GM21786 (cell line): ENCODE measurements around the gene NEUROD2.

Experiments
- ATAC-seq: cut with Tn5 transposase; IDR thresholded peaks from one replicate; pipeline ENCODE4 v1.9.1; 2021; ENCODE audit not compliant: unreplicated experiment

NEUROD2 gene

DNA sequence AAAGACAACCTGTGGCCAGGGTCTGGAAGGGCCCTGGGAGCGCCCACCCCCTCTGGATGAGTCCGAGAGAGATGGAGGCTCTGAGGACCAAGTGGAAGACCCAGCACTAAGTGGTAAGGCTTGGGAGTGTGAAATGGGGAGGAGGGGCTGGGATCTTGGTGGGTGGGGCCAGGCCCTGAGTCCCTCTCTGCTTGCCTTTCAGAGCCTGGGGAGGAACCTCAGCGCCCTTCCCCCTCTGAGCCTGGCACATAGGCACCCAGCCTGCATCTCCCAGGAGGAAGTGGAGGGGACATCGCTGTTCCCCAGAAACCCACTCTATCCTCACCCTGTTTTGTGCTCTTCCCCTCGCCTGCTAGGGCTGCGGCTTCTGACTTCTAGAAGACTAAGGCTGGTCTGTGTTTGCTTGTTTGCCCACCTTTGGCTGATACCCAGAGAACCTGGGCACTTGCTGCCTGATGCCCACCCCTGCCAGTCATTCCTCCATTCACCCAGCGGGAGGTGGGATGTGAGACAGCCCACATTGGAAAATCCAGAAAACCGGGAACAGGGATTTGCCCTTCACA, 28.0 kb upstream of the NEUROD2 start:
- no peak for ATAC-seq

DNA sequence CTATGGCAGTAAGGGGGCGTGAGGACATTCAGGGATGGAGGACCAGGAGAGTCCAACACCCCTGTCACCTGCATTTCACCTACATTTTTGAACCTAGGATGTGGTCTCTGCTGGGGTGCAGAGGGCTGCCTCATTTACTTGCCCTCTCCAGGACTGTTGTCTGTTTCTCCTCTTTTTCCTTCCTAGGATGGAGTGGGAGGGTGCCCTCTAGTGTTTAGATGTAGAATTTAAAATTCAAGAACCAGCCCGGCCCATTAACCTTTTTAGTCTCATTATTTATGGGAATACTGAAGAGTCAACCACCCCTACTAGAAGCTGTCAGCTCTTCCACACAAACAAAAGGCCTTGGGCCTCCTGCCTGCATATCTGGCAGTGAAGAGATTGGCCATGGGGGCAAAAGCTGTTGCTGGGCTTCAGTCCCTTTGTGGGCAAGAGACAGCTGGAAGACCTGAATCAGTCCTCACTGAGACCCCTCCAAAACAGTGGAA, 26.7 kb upstream of the NEUROD2 start:
- ATAC-seq = no peak

DNA sequence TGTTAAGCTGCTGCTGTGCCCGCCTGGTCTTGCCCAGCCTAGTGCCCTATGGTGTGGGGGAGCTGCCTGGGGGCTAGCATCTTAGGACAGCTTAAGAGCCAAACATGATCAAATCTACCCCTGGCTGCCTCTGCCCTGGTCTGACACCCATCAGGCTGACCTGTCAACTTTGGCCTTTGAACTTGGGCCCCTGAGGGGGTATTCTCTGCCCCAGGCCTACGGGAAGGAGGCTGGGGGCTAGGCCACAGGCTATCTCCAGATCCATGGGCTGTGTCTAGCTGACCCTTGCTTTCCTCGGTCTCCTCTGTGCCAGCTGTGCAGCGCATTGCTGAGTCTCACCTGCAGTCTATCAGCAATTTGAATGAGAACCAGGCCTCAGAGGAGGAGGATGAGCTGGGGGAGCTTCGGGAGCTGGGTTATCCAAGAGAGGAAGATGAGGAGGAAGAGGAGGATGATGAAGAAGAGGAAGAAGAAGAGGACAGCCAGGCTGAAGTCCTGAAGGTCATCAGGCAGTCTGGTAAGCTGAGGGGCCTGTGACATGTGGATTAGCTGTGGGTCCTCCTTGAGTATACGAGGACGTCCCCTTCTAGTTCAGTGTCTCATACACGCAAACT, 26.0 kb upstream of the NEUROD2 start:
- ATAC-seq = no peak

DNA sequence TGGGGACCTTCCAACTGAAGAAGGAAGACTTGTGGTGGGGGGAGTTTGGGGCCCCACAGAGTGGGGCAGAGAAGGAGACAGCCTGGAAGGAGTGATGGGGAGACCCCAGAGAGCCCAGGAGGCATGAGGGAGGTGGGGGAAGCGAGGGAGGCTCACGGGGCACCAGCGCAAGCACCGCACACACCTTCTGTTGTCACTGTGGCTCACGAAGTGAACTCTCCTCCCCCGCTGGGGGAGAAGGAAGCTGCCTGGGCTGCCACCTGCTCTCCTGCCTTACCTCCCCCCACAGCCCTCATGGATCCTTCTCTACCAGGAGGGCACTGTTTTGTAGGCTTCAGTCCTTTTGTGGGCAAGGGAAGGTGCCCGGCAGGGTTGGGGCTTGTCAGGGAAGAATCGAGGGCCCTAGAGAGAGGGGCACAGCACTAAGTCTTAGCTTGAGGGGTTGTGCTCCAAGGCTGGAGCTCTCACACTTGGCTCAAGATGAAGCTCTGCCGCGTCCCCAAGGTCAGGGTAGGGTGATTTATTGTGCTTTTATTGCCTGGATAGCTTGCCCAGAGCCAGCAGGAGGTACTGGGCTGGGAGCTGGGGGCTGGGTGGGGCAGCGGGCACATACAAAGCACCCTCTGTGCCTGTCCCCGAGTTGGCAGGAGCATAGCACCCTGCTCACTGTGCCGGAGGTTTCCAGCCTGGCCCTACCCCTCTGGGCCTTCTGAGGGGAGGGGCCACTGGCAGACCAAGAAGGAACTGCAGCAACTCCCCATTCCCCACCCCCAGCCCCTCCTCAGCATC, 24.6 kb upstream of the NEUROD2 start:
- no peak for ATAC-seq

DNA sequence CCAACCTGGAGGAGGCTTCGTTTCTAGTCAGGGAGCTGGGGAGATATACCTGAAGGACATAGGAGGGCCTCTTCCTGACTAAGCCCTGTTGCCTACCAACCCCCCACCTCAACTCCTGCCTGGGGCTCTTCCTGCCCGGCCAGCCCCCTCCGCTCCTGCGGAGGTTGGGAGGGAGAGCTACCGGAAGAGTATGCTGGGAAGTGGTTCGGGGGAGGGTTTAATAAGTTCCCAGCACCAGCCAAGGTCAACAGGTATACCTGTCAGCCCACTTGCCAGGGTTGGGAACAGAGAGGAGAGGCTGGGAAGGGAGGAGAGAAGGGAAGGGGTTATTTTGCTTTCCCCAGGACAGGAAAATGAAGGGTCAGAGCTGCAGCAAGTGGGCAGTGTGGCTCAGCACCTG, 23.7 kb upstream of the NEUROD2 start:
- no peak for ATAC-seq

DNA sequence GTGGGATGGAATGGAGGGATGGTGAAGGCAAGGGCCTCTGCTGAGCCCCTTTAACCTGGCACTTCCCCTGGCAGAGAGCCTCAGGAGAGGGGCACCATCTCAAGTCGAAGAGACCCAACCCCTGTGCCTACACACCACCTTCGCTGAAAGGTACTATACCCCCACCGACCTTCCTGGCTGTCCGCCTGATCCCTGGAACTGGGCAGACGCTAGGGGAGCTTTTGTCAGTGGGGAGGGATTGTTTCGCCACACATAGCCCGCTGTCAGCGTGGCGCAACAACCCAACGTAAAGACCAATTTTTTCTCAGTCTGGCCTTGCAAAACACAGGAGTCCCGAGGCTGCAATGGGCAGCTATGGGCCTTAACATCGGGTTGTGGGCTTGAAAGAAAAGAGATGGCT, 22.2 kb upstream of the NEUROD2 start:
- no peak for ATAC-seq

DNA sequence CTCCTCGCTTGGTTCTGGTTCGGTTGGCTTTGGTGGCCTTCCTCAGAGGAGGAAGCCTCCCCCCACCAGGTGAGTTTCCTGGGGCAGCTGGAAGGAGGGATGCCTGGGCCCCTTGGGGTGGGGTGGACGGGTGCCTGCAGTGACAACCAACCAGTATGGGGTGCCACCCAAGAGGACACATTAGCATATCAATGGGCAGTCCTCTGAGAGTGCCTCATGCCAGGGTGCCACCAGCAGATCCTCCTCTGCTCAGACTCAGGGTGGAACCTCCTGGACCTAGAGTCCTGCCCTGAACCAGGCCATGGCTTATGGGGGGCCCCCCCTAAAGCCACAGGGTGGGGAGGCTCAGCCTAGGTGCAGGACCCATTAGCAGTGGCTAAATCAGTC, 21.8 kb upstream of the NEUROD2 start:
- no peak for ATAC-seq

DNA sequence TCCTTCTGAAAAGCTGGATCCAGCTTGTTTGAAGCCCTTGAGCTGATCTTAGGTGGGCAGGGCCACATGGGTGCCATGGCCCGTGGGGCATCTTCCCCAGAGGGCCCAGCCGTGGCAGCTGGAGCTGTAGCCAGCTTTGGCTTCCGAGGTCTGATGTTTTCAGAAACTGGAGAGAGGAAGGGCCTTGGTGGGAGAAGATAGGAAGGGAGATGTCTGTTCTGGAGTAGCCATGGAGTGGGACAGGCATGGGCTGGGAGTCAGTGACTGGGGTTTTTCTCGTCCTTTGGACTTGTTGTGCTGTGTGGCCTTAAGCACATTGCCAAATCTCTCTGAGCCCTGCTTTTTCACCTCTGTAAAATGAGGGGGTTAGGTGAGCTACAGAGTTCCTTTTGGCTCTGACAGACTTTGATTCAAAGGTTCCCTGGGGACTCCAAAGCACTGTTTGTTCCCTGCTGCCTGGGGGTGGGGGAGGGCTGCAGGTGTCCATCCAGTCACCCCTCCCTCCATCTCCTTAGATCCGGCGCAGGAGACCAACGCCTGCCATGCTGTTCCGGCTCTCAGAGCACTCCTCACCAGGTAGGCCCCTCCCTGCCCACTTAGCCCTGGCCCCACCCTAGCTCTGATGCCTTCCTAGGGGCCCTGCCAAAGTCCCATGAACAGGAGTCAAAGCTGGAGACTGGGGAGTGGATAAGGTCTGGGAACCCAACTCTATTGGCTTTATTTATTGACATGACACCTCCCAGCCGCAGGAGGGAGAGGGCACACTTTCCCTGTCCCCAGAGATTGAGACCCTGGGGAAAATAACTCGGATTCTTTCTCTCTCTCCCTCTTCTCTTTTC, 21.2 kb upstream of the NEUROD2 start:
- ATAC-seq = no peak

DNA sequence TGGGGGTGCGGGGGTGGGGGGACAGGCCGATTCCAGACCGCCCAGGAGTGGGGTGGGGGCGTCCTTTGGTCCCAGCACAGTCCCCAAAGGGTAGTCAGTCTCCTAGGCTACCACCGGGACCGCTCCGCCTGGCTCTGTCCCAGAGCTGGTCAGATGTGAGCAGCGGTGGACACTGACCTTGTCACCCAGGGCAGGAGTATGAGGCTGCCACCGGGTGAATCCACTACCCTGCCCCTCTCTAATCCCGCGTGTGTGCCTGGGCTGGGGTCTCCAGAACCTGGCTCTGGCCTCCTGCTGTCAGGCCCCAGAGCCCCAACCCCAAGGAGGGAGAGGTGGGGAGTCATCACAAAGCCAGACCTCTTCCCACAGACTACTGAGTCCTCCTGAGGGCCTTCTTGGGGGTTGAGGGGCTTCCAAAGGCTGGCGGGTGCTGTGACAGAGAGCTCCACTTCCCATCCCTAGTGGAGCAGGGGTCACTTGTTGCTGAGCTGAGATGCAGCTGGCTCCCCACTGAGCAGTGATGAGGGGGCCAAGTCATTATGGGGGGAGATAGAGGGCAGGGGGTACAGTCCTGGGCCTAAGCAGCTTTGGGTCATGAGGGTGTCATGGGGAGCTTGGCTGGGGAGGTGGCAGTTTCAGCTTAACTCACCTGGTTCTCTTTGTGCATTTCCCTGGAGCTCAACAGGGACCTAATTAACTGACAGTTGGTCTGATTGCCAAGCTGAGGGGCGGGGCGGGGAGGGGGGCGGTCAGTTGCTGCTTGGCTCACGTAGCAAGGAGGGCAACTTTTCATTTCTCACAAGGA, 20.2 kb upstream of the NEUROD2 start:
- no peak for ATAC-seq

DNA sequence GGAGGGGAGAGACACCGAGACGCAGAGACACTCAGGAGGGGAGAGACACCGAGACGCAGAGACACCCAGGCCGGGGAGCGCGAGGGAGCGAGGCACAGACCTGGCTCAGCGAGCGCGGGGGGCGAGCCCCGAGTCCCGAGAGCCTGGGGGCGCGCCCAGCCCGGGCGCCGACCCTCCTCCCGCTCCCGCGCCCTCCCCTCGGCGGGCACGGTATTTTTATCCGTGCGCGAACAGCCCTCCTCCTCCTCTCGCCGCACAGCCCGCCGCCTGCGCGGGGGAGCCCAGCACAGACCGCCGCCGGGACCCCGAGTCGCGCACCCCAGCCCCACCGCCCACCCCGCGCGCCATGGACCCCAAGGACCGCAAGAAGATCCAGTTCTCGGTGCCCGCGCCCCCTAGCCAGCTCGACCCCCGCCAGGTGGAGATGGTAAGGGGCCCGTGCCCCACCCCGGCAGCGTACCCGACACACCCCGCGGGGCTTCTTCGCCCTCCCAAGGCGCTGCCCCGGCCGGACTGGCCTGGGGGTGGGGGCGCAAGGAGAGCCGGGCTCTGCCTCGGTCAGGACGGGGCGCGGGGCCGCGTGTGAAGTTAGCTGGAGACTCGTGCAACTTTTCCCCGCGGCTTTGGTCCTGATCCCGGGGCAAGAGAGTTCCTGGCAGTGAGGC, 19.5 kb upstream of the NEUROD2 start:
- ATAC-seq = no peak

DNA sequence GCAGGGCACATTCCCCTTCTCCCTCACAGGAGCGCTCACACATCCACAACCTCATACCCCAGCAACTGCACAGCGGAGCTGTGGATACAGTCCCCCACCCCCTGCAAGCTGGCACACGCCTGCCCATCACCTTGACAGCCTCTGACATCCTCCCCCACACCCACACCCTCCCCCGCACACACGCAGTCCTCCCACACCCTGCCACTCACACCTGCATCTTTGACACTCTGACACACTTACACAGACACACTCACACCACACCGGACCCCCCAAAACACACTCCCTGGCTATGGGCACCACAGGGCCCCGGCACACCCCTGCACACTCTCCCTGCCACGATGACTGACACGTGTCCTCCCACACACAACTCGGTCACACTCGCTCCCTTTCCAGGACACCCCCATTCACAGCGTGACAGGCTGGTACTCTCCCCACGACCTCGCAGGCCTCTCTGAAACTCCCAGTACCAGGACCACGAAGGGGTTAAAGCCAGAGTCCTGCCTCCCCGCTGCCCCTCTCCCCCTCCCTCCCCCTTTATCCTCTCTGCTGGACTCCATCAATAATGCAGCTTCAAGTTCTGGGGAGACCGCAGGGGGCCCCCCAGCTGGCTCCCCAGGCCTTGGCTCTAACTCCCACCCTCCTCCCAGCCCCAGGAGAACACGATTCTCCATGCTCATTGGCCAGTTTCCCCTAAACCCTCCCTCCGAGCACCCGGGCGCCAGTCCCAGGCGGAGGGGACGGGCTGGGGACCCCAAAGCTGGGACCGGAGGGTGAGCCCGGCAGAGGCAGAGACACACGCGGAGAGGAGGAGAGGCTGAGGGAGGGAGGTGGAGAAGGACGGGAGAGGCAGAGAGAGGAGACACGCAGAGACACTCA, 18.7 kb upstream of the NEUROD2 start, which contains the start of gene PPP1R1B:
Gene PPP1R1B, plus strand, starts transcription at position 782 of the 876 bp plus-strand sequence. CDS start 441 bp downstream, outside the sequence.
- ATAC-seq = no peak

DNA sequence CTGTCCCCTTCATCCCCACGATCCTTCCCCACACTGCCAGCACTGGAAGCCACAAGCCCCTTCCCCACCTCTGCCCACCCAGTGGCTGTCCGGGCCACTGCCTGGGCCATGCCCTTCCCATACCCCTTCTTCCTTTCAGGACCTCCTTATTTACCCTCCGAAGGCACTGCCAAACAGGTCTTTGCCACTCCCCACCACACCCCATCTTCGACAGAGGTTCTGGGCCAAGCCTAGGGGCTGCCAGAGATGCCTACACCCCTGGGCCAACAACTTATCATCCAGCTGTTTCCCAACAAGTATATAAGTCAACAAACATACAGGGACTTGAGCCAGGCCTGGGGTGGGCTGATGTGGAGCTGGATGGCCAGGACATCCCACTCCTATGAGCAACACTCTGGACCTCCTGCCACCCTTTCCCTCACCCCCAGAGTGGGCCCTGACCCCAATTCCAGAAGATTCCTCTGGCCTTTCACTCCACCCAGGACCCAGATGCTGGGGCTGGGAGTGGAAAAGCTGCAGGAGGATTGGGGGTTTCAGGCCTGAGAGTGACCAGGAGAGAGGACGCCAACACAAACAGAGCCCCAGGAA, 17.6 kb upstream of the NEUROD2 start:
- no peak for ATAC-seq

DNA sequence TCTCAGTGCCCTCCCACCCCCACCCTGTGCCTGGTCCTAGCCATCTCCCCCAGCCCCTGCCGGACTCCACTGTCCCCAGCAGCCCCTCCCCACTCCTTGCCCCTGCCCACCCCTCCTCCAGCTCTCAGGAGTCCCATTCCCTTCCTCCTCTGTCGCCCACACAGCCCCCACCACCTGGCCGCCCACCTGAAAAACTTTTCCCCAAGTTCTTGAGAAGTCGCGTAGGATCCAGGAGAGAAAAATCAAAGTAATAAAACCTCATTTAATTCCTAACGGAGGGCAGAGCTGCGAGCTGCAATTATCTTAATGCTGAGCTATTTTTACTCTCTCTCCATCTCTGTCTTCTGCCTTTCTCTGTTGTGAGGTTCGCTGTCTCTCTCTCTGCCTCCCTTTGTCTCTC, 16.6 kb upstream of the NEUROD2 start:
- ATAC-seq = no peak

DNA sequence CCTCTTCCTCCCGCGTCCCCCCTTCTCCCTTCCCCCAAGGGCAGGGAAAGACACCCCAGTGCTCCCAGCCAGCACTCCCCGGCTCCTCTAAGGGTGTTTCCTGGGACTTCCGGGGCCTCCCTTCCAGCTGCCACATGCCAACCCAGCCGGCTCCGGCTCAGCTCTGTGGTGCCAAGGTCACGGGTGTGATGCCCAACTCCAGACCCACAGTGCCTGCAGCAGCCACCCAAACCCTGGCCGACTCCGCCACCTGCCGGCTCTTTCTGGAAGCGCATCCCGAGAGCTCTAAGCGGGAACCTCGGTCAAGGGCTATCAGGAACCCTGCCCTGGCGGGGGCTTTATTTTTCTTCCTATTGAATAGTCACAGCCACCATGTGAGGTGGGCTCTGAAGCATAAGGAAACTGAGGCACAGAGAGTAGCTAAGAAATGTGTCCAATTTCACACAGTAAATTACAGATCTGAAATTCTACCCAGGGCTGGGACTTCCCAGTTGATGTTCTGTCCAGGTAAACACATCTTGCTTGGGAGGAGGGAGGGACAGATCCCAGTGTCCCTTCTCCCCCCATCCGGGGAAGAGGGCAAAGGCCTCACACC, 15.7 kb upstream of the NEUROD2 start:
- no peak for ATAC-seq

DNA sequence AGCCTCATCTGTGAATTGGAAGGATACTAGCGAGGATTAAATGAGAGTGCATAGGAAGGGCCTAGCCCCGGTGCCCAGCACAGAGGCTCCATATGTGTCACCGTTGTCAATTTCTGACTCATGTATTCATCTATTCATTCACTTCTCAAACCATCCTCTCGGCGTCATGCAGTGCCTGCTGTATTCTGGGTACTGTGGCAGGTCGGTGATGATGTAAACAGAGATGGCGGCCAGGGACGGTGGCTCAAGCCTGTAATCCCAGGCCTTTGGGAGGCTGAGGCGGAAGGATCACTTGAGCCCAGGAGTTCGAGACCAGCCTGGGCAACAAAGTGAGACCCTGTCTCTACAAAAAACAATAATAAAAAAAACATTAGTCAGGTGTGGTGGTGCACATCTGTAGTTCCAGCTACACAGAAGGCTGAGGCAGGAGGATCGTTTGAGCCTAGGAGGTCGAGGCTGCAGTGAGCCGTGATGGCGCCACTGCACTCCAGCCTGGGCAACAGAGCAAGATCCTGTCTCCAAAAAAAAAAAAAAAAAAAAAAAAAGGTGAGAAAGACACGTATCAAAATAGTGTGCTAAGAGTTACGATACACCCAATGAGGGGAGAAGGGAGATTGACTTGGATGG, 14.8 kb upstream of the NEUROD2 start:
- peak; percentile 7 for ATAC-seq

DNA sequence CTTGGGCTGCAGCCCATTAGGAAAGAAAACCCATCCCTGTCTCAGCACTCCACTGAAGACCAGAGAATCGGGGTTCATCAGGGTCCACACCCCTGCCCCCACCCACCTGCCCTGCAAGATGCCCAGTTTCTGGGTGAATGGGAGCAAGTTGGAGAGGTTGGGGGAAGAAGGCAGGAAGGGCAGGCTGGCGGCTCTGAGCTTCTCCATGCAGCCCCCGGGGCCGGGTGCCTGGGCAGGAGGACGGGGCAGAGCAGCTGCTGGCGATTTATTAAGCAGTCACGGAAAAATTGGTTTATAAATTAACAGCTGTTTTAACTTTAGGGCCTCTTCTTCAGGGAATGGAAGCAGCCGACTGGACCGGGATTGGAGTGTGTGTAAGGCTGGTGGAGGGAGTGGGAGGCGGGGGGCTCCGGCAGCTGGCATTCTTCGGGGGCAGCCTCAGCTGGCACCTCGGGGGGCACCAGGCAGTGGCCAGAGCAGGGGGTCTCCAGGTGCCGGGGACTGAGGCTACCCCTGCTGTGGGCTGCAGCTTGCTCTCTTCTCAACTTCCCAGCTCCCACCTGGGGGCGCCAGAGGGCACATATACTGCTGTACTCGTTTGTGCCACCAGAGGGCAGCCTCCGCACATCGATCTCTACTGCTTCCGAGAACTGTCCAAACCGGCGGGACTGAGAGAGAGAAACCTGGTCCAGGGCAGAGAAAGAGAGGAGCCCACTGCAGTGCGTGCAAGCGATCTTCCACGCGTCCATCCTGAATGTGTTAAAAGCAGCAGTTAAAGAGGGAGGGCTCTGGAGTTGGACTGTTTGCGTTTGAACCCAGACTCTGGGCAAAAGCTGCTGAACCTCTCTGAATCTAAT, 14.0 kb upstream of the NEUROD2 start:
- peak; percentile 49 for ATAC-seq

DNA sequence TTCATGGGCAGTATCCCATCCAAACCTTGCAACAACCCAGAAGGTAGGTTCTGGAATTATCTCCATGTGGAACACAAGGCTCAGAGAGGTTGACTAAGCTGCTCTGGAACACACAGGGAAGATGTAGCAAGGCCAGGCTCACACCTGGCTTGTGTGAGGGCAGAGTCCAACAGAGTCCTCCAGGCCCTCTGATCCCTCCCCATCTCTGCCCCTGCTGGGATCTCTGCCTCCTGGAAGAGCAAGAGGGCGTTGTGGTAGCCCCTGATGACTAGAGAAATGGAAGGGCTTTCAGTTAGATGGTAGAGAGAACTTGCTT, 12.0 kb upstream of the NEUROD2 start:
- ATAC-seq = no peak
